Measurements from ENCODE around the gene ZNF429. TPM values are rescaled to one million over a fixed set of nuclear protein-coding genes. Genes with fewer than 3 reads are reported as not detected.
A peak's percentile ranks its signal among the peaks of the same experiment; 100 is the strongest.
"Not testable (repeated sequence)": the region's sequence is repeated elsewhere in the genome, so short reads cannot be mapped to it uniquely, and the experiment has no call there.

The ZNF429 gene
- total RNA-seq, 2 donors from 2014 or later: 7.5 to 20.0 TPM

GRCh38 chr19:21595185-21595584, 89.8 kb downstream of the ZNF429 start:
- Histone ChIP-seq H3K9me3 (no peaks in the 10 kb centered on the region), H3K27ac (no peak overlapping the region), H3K4me3 (no peak overlapping the region), H3K4me1 (ENCODE audit: control insufficient read depth in 1 of 2, low read depth in 2 of 2) (no peaks in the 10 kb centered on the region), H3K27me3 (replicated peaks; ENCODE audit: insufficient read depth) (no peaks in the 10 kb centered on the region), H3K36me3 (no peaks in the 10 kb centered on the region)
- DNase-seq (ENCODE audit: low spot score) (no peak), ATAC-seq (ENCODE audit: insufficient number of reproducible peaks, low FRiP score, low read depth) (no peak)
- TF ChIP-seq CTCF (IDR thresholded peaks at IDR 0.05): no peak

GRCh38 chr19:21602082-21602658, 96.8 kb downstream of the ZNF429 start:
- Histone ChIP-seq H3K9me3 (no peaks in the 10 kb centered on the region), H3K27me3 (replicated peaks; ENCODE audit: insufficient read depth) (no peaks in the 10 kb centered on the region), H3K27ac (no peak overlapping the region), H3K4me1 (ENCODE audit: control insufficient read depth in 1 of 2, low read depth in 2 of 2) (peaks cover 0 to 17% of the 10 kb centered on the region in 2 donors), H3K4me3 (no peak overlapping the region), H3K36me3 (no peaks in the 10 kb centered on the region)
- ATAC-seq (ENCODE audit: insufficient number of reproducible peaks, low FRiP score, low read depth) (no peak), DNase-seq (ENCODE audit: low spot score) (no peak)
- TF ChIP-seq CTCF (IDR thresholded peaks at IDR 0.05): no peak

- DNase-seq (ENCODE audit: low spot score); ATAC-seq (ENCODE audit: insufficient number of reproducible peaks, low FRiP score, low read depth); H3K9me3 ChIP-seq; H3K4me3 ChIP-seq; H3K27ac ChIP-seq; H3K27me3 ChIP-seq (replicated peaks; ENCODE audit: insufficient read depth); H3K36me3 ChIP-seq: not testable (repeated sequence)
- H3K4me1 ChIP-seq (ENCODE audit: control insufficient read depth in 1 of 2, low read depth in 2 of 2): peaks cover 0 to 17% of the 10 kb centered on the region in 2 donors
These were observed 97.4 kb downstream of the ZNF429 start for GRCh38 chr19:21602659-21603430.

- no peak for TF ChIP-seq CTCF (IDR thresholded peaks at IDR 0.05)
- no peak for ATAC-seq (ENCODE audit: insufficient number of reproducible peaks, low FRiP score, low read depth)
- H3K4me3 ChIP-seq: peak overlapping the region; percentile 80
These were observed 98.2 kb downstream of the ZNF429 start for GRCh38 chr19:21603431-21604231.

GRCh38 chr19:21604351-21604926, 99.0 kb downstream of the ZNF429 start:
- DNase-seq (ENCODE audit: low spot score) (no peak), ATAC-seq (ENCODE audit: insufficient number of reproducible peaks, low FRiP score, low read depth) (no peak)
- no peak for TF ChIP-seq CTCF (IDR thresholded peaks at IDR 0.05)
- Histone ChIP-seq H3K4me1 (ENCODE audit: control insufficient read depth in 1 of 2, low read depth in 2 of 2) (peaks cover 0 to 17% of the 10 kb centered on the region in 2 donors), H3K27me3 (replicated peaks; ENCODE audit: insufficient read depth) (no peaks in the 10 kb centered on the region), H3K36me3 (no peaks in the 10 kb centered on the region), H3K9me3 (no peaks in the 10 kb centered on the region), H3K27ac (peak overlapping the region; percentile 50 to 73), H3K4me3 (peak overlapping the region; percentile 80)

More at GRCh38 chr19:21603431-21604231, 98.2 kb downstream of the ZNF429 start:
- Histone ChIP-seq H3K4me1 (ENCODE audit: control insufficient read depth in 1 of 2, low read depth in 2 of 2) (peaks cover 0 to 17% of the 10 kb centered on the region in 2 donors), H3K27ac (peak overlapping the region; percentile 40 to 73), H3K36me3 (no peaks in the 10 kb centered on the region), H3K9me3 (no peaks in the 10 kb centered on the region), H3K27me3 (replicated peaks; ENCODE audit: insufficient read depth) (no peaks in the 10 kb centered on the region)
- no peak for DNase-seq (ENCODE audit: low spot score)

Other genes starting within 250 kb of the ZNF429 start
- gene ZNF708, start 176.2 kb upstream of the ZNF429 start, total RNA-seq: 10 to 100 TPM; 11.5 to 20.5 TPM
- gene ZNF738, start 146.6 kb upstream of the ZNF429 start, total RNA-seq: 1 to 10 TPM; 3.2 to 4.2 TPM
- gene ZNF493, start 108.5 kb upstream of the ZNF429 start, total RNA-seq: 10 to 100 TPM; 33.3 to 41.7 TPM